ENCODE results near the gene RANBP3. TPM values are rescaled to one million over a fixed set of nuclear protein-coding genes. Genes with fewer than 3 reads are reported as not detected.
"Not testable (repeated sequence)": the region's sequence is repeated elsewhere in the genome, so short reads cannot be mapped to it uniquely, and the experiment has no call there.

RANBP3 gene
- polyA plus RNA-seq, 3 donors: 54.4 to 66.9 (median 63.4) TPM

GRCh38 chr19:6010107-6010506 lies 32.2 kb upstream of the RANBP3 start:
- no peak for DNase-seq (ENCODE audit: low read depth in 3 of 3, low spot score in 2 of 3)

GRCh38 chr19:6007866-6008265 lies 29.9 kb upstream of the RANBP3 start:
- DNase-seq (ENCODE audit: low read depth in 3 of 3, low spot score in 2 of 3): no peak

- DNase-seq (ENCODE audit: low read depth in 3 of 3, low spot score in 2 of 3): no peak
Observed at GRCh38 chr19:6006896-6007295, 29.0 kb upstream of the RANBP3 start.

- not testable (repeated sequence) for DNase-seq (ENCODE audit: low read depth in 3 of 3, low spot score in 2 of 3)
Observed at GRCh38 chr19:6006070-6006446, 28.1 kb upstream of the RANBP3 start.

- DNase-seq (ENCODE audit: low read depth in 3 of 3, low spot score in 2 of 3): no peak
Observed at GRCh38 chr19:6005321-6006069, 27.6 kb upstream of the RANBP3 start.

- no peak for DNase-seq (ENCODE audit: low read depth in 3 of 3, low spot score in 2 of 3)
Observed at GRCh38 chr19:6003976-6004375, 26.0 kb upstream of the RANBP3 start.

- no peak for DNase-seq (ENCODE audit: low read depth in 3 of 3, low spot score in 2 of 3)
Observed at GRCh38 chr19:6002591-6002990, 24.7 kb upstream of the RANBP3 start.

- DNase-seq (ENCODE audit: low read depth in 3 of 3, low spot score in 2 of 3): no peak
Observed at GRCh38 chr19:6000228-6000847, 22.4 kb upstream of the RANBP3 start.

- no peak for DNase-seq (ENCODE audit: low read depth in 3 of 3, low spot score in 2 of 3)
Observed at GRCh38 chr19:5999693-6000092, 21.8 kb upstream of the RANBP3 start.

- DNase-seq (ENCODE audit: low read depth in 3 of 3, low spot score in 2 of 3): no peak
Observed at GRCh38 chr19:5997371-5997770, 19.4 kb upstream of the RANBP3 start.

GRCh38 chr19:5996623-5997320 lies 18.8 kb upstream of the RANBP3 start:
- no peak for DNase-seq (ENCODE audit: low read depth in 3 of 3, low spot score in 2 of 3)

- DNase-seq (ENCODE audit: low read depth in 3 of 3, low spot score in 2 of 3): no peak
Observed at GRCh38 chr19:5996102-5996501, 18.2 kb upstream of the RANBP3 start.

GRCh38 chr19:5995606-5996005 lies 17.7 kb upstream of the RANBP3 start:
- no peak for DNase-seq (ENCODE audit: low read depth in 3 of 3, low spot score in 2 of 3)

- DNase-seq (ENCODE audit: low read depth in 3 of 3, low spot score in 2 of 3): no peak
Observed at GRCh38 chr19:5994405-5995165, 16.6 kb upstream of the RANBP3 start.

- DNase-seq (ENCODE audit: low read depth in 3 of 3, low spot score in 2 of 3): peak in 1 of 3 donors; percentile 59
Observed at GRCh38 chr19:5993648-5994358, 15.9 kb upstream of the RANBP3 start.

GRCh38 chr19:5993201-5993600 lies 15.3 kb upstream of the RANBP3 start:
- DNase-seq (ENCODE audit: low read depth in 3 of 3, low spot score in 2 of 3): no peak

- DNase-seq (ENCODE audit: low read depth in 3 of 3, low spot score in 2 of 3): no peak
Observed at GRCh38 chr19:5992756-5993155, 14.8 kb upstream of the RANBP3 start.

GRCh38 chr19:5991244-5991838 lies 13.4 kb upstream of the RANBP3 start:
- no peak for DNase-seq (ENCODE audit: low read depth in 3 of 3, low spot score in 2 of 3)

GRCh38 chr19:5990289-5990797 lies 12.4 kb upstream of the RANBP3 start:
- DNase-seq (ENCODE audit: low read depth in 3 of 3, low spot score in 2 of 3): no peak

Data from right renal cortex interstitium (tissue), 3 donors.